WTC11 (cell line): Measurements from ENCODE around the gene FOXL1. TPM values are rescaled to one million over a fixed set of nuclear protein-coding genes. Genes with fewer than 3 reads are reported as not detected.

ENCODE experiments used
- ATAC-seq: fragments of 200-7000 bp; cut with Tn5 transposase; 2 replicates; pipeline ENCODE4 v1.10.0; 2021; ENCODE audit warnings: mild to moderate bottlenecking, moderate library complexity
- CTCF ChIA-PET: fragments of 300-600 bp; sonication (Branson Sonifier 250); formaldehyde crosslinking; loops from one replicate; lab custom pipeline; 2021; ENCODE audit warnings: antibody characterized with exemption; lab: Charles Lee
- POLR2A ChIA-PET: fragments of 350-600 bp; sonication (Branson Sonifier 250); formaldehyde crosslinking; loops from one replicate; lab custom pipeline; 2021; ENCODE audit warnings: antibody characterized with exemption; lab: Charles Lee
- DNase-seq: peaks from one replicate; pipeline ENCODE4 v3.0.0; 2021; ENCODE audit warnings: low spot score
- H3K27ac Mint-ChIP-seq: 2 replicates; pipeline ENCODE4 v1.8.0; 2021; ENCODE audit warnings: mixed read lengths
- H3K27me3 Mint-ChIP-seq: 2 replicates; pipeline ENCODE4 v1.8.0; 2021; ENCODE audit warnings: low read depth, mild to moderate bottlenecking, moderate library complexity, mixed read lengths
- H3K36me3 Mint-ChIP-seq: 2 replicates; pipeline ENCODE4 v1.8.0; 2021; ENCODE audit warnings: mixed read lengths
- H3K4me1 Mint-ChIP-seq: 2 replicates; pipeline ENCODE4 v1.8.0; 2022; ENCODE audit warnings: mixed read lengths
- H3K4me3 Mint-ChIP-seq: 2 replicates; pipeline ENCODE4 v1.8.0; 2021; ENCODE audit warnings: mild to moderate bottlenecking, moderate library complexity, mixed read lengths
- H3K9me3 Mint-ChIP-seq: 2 replicates; pipeline ENCODE4 v1.8.0; 2021; ENCODE audit warnings: mixed read lengths
- CREM ChIP-seq: sonication (generic); formaldehyde crosslinking; IDR thresholded peaks from 2 replicates; pipeline ENCODE4 v1.8.1; 2022; ENCODE audit warnings: mild to moderate bottlenecking, missing genetic modification reagents, moderate library complexity
- ELF4 ChIP-seq: sonication (generic); formaldehyde crosslinking; IDR thresholded peaks from 2 replicates; pipeline ENCODE4 v1.8.1; 2022; ENCODE audit warnings: low read depth, mild to moderate bottlenecking, moderate library complexity, missing genetic modification reagents
- ETV6 ChIP-seq: sonication (generic); formaldehyde crosslinking; IDR thresholded peaks from 2 replicates; pipeline ENCODE4 v1.8.1; 2022; ENCODE audit warnings: mild to moderate bottlenecking, missing genetic modification reagents
- MXD4 ChIP-seq: fragments of 250-450 bp; sonication (Bioruptor Pico); IDR thresholded peaks from 2 replicates; pipeline ENCODE4 v1.8.0; 2021; ENCODE audit warnings: mild to moderate bottlenecking, moderate library complexity, borderline replicate concordance
- NR2C2 ChIP-seq: sonication (generic); formaldehyde crosslinking; IDR thresholded peaks from 2 replicates; pipeline ENCODE4 v1.8.0; 2022; ENCODE audit warnings: mild to moderate bottlenecking, missing genetic modification reagents
- RELA ChIP-seq: sonication (generic); formaldehyde crosslinking; IDR thresholded peaks from 2 replicates; pipeline ENCODE4 v1.8.1; 2022; ENCODE audit warnings: missing genetic modification reagents, mild to moderate bottlenecking, borderline replicate concordance
- RORB ChIP-seq: fragments of 250-450 bp; sonication (Bioruptor Pico); IDR thresholded peaks from 2 replicates; pipeline ENCODE4 v1.9.0; 2021; ENCODE audit warnings: mild to moderate bottlenecking
- SMAD4 ChIP-seq: sonication (generic); formaldehyde crosslinking; IDR thresholded peaks from 2 replicates; pipeline ENCODE4 v1.8.0; 2022; ENCODE audit warnings: mild to moderate bottlenecking, missing genetic modification reagents
- SOX15 ChIP-seq: fragments of 250-450 bp; sonication (Bioruptor Pico); IDR thresholded peaks from 2 replicates; pipeline ENCODE4 v1.9.0; 2021; ENCODE audit warnings: mild to moderate bottlenecking
- SP1 ChIP-seq: sonication (generic); formaldehyde crosslinking; conservative IDR thresholded peaks from 2 replicates; pipeline ENCODE4 v1.8.1; 2022; ENCODE audit warnings: missing genetic modification reagents
- TEAD4 ChIP-seq: sonication (generic); formaldehyde crosslinking; IDR thresholded peaks from 2 replicates; pipeline ENCODE4 v1.8.0; 2022; ENCODE audit warnings: mild to moderate bottlenecking, missing genetic modification reagents
- ZNF416 ChIP-seq: fragments of 250-450 bp; sonication (Bioruptor Pico); IDR thresholded peaks from 2 replicates; pipeline ENCODE4 v1.9.0; 2021; ENCODE audit warnings: mild to moderate bottlenecking, inconsistent platforms
- ZNF671 ChIP-seq: fragments of 250-450 bp; sonication (Bioruptor Pico); IDR thresholded peaks from 2 replicates; pipeline ENCODE4 v1.8.0; 2021; ENCODE audit warnings: mild to moderate bottlenecking
- total RNA-seq: library from RNA; stranded (reverse); gene quantifications from 3 replicates; pipeline ENCODE4 v1.2.3, GENCODE V29; 2021
- TF ChIP-seq, protein P1 (sequence below): fragments of 250-450 bp; sonication (Bioruptor Pico); IDR thresholded peaks from 2 replicates; pipeline ENCODE4 v1.9.0; 2021; ENCODE audit warnings: moderate library complexity, mild to moderate bottlenecking, inconsistent platforms, borderline replicate concordance
- TF ChIP-seq, protein P2 (sequence below): fragments of 250-450 bp; sonication (Bioruptor Pico); IDR thresholded peaks from 2 replicates; pipeline ENCODE4 v1.9.0; 2021; ENCODE audit warnings: mild to moderate bottlenecking, borderline replicate concordance
- TF ChIP-seq, protein P3 (sequence below): sonication (generic); formaldehyde crosslinking; IDR thresholded peaks from 2 replicates; pipeline ENCODE4 v1.8.0; 2022; ENCODE audit warnings: missing genetic modification reagents
- TF ChIP-seq, protein P4 (sequence below): fragments of 250-450 bp; sonication (Bioruptor Pico); IDR thresholded peaks from 2 replicates; pipeline ENCODE4 v1.9.0; 2021; ENCODE audit warnings: mild to moderate bottlenecking
- TF ChIP-seq, protein P5 (sequence below): sonication (generic); formaldehyde crosslinking; IDR thresholded peaks from 2 replicates; pipeline ENCODE4 v1.8.0; 2023; ENCODE audit warnings: missing genetic modification reagents
- TF ChIP-seq, protein P6 (sequence below): fragments of 250-450 bp; sonication (Bioruptor Pico); conservative IDR thresholded peaks from 2 replicates; pipeline ENCODE4 v1.9.0; 2021; ENCODE audit warnings: mild to moderate bottlenecking

FOXL1 gene
- total RNA-seq, 1 experiment from 2014 or later: 0.33 TPM

DNA sequence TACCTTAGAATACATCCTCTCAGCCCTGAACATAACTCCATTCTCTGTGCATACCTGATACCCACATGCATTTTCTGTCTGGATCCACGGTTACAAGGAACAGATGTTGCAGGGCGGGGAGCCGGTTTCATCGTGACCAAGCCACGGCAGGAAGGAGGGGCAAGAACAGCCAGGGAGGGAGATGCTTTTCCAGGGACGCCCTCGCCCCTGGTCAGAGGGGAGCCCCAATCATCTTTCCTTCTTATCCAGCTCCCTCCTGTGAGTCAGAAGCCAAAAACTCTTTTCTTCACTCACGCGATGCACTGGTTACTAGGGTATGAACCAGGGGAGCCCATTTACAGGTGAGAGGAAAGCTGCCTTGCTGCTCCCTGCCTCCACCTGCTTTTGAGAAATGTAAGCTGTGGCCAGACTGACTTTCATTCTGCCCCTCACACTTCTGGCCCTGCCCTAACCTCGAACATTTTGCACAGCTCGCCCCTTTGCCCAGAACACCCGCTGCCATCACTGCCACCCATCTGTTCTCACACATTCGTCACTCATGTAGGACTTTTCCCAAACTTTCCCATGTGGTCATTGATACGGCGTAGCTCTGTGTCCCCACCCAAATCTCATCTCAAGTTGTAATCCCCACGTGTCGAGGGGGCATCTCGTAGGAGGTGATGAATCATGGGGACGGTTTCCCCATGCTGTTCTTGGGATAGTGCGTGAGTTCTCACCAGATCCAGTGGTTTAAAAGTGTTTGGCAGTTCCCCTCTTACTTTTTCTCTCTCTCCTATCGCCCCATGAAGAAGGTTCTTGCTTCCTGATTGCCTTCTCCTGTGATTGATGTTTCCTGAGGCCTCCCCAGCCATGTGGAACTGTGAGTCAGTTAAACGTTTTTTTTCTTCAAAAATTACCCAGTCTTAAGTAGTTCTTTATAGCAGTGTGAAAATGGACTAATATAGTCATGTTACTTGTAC is 20.5 kb downstream of the FOXL1 start:
- TF ChIP-seq SOX15 (CRISPR knock-in tag): no peak
- TF ChIP-seq, protein P1, sequence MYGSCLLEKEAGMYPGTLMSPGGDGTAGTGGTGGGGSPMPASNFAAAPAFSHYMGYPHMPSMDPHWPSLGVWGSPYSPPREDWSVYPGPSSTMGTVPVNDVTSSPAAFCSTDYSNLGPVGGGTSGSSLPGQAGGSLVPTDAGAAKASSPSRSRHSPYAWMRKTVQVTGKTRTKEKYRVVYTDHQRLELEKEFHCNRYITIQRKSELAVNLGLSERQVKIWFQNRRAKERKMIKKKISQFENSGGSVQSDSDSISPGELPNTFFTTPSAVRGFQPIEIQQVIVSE: no peak
- TF ChIP-seq, protein P2, sequence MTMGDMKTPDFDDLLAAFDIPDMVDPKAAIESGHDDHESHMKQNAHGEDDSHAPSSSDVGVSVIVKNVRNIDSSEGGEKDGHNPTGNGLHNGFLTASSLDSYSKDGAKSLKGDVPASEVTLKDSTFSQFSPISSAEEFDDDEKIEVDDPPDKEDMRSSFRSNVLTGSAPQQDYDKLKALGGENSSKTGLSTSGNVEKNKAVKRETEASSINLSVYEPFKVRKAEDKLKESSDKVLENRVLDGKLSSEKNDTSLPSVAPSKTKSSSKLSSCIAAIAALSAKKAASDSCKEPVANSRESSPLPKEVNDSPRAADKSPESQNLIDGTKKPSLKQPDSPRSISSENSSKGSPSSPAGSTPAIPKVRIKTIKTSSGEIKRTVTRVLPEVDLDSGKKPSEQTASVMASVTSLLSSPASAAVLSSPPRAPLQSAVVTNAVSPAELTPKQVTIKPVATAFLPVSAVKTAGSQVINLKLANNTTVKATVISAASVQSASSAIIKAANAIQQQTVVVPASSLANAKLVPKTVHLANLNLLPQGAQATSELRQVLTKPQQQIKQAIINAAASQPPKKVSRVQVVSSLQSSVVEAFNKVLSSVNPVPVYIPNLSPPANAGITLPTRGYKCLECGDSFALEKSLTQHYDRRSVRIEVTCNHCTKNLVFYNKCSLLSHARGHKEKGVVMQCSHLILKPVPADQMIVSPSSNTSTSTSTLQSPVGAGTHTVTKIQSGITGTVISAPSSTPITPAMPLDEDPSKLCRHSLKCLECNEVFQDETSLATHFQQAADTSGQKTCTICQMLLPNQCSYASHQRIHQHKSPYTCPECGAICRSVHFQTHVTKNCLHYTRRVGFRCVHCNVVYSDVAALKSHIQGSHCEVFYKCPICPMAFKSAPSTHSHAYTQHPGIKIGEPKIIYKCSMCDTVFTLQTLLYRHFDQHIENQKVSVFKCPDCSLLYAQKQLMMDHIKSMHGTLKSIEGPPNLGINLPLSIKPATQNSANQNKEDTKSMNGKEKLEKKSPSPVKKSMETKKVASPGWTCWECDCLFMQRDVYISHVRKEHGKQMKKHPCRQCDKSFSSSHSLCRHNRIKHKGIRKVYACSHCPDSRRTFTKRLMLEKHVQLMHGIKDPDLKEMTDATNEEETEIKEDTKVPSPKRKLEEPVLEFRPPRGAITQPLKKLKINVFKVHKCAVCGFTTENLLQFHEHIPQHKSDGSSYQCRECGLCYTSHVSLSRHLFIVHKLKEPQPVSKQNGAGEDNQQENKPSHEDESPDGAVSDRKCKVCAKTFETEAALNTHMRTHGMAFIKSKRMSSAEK (CRISPR knock-in tag): no peak
- TF ChIP-seq, protein P3, sequence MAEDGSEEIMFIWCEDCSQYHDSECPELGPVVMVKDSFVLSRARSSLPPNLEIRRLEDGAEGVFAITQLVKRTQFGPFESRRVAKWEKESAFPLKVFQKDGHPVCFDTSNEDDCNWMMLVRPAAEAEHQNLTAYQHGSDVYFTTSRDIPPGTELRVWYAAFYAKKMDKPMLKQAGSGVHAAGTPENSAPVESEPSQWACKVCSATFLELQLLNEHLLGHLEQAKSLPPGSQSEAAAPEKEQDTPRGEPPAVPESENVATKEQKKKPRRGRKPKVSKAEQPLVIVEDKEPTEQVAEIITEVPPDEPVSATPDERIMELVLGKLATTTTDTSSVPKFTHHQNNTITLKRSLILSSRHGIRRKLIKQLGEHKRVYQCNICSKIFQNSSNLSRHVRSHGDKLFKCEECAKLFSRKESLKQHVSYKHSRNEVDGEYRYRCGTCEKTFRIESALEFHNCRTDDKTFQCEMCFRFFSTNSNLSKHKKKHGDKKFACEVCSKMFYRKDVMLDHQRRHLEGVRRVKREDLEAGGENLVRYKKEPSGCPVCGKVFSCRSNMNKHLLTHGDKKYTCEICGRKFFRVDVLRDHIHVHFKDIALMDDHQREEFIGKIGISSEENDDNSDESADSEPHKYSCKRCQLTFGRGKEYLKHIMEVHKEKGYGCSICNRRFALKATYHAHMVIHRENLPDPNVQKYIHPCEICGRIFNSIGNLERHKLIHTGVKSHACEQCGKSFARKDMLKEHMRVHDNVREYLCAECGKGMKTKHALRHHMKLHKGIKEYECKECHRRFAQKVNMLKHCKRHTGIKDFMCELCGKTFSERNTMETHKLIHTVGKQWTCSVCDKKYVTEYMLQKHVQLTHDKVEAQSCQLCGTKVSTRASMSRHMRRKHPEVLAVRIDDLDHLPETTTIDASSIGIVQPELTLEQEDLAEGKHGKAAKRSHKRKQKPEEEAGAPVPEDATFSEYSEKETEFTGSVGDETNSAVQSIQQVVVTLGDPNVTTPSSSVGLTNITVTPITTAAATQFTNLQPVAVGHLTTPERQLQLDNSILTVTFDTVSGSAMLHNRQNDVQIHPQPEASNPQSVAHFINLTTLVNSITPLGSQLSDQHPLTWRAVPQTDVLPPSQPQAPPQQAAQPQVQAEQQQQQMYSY: no peak
- no peak for TF ChIP-seq ZNF416 (CRISPR knock-in tag)
- TF ChIP-seq, protein P4, sequence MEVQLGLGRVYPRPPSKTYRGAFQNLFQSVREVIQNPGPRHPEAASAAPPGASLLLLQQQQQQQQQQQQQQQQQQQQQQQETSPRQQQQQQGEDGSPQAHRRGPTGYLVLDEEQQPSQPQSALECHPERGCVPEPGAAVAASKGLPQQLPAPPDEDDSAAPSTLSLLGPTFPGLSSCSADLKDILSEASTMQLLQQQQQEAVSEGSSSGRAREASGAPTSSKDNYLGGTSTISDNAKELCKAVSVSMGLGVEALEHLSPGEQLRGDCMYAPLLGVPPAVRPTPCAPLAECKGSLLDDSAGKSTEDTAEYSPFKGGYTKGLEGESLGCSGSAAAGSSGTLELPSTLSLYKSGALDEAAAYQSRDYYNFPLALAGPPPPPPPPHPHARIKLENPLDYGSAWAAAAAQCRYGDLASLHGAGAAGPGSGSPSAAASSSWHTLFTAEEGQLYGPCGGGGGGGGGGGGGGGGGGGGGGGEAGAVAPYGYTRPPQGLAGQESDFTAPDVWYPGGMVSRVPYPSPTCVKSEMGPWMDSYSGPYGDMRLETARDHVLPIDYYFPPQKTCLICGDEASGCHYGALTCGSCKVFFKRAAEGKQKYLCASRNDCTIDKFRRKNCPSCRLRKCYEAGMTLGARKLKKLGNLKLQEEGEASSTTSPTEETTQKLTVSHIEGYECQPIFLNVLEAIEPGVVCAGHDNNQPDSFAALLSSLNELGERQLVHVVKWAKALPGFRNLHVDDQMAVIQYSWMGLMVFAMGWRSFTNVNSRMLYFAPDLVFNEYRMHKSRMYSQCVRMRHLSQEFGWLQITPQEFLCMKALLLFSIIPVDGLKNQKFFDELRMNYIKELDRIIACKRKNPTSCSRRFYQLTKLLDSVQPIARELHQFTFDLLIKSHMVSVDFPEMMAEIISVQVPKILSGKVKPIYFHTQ (CRISPR knock-in tag): no peak
- TF ChIP-seq RORB (CRISPR knock-in tag): no peak
- no peak for TF ChIP-seq MXD4
- no peak for TF ChIP-seq SMAD4
- no peak for TF ChIP-seq TEAD4
- TF ChIP-seq RELA (CRISPR knock-in tag): no peak
- TF ChIP-seq ELF4: no peak
- ATAC-seq: no peak
- ChIA-PET POLR2A (no interaction called here), CTCF (no interaction called here)
- Mint-ChIP-seq H3K9me3 (peaks cover 4% of the 10 kb centered on the region), H3K4me1 (no peaks in the 10 kb centered on the region), H3K27me3 (peaks cover 3% of the 10 kb centered on the region; the same call in 1 of the 2 replicates), H3K27ac (no peak overlapping the region), H3K36me3 (no peaks in the 10 kb centered on the region), H3K4me3 (no peak overlapping the region)
- no peak for DNase-seq

DNA sequence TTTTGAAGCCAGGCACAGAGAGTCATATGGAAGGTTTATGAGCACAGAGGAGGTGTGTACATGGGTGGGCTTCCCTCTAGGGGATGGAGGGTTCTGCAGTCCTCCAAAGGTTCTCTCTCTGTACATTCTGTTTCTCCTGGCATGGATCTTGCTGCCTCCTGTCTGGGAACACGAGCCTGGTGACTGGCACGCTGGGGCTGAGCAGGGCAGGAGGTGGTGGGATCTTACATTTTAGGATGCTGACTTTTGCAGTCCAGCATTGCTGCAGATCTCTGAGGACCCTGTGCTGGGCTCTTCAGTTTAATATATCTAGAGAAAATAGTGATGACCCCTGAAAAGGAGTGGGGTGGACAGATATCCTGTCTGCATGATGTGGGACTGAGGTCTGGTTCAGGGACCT is 23.0 kb downstream of the FOXL1 start:
- no peaks in the 10 kb centered on the region for H3K4me1 Mint-ChIP-seq
- no peaks in the 10 kb centered on the region for H3K36me3 Mint-ChIP-seq
- ATAC-seq (no peak), DNase-seq (no peak)
- H3K27ac Mint-ChIP-seq: no peak overlapping the region
- no peak overlapping the region for H3K4me3 Mint-ChIP-seq
- H3K9me3 Mint-ChIP-seq: peaks cover 14% of the 10 kb centered on the region
- POLR2A ChIA-PET: no interaction called here
- H3K27me3 Mint-ChIP-seq: peaks cover 8% of the 10 kb centered on the region; the same call in 1 of the 2 replicates
- CTCF ChIA-PET: interaction anchor here (0.7 to 1.1 kb wide), 2 partner anchors 146 to 160 kb away, joined by 3 to 4 read pairs; no protein-coding TSS in a partner anchor
- TF ChIP-seq ETV6 (CRISPR knock-in tag) (no peak), SP1 (no peak), ZNF671 (CRISPR knock-in tag) (no peak), NR2C2 (CRISPR knock-in tag) (no peak), CREM (CRISPR knock-in tag) (no peak), SMAD4 (no peak)
- TF ChIP-seq, protein P5, sequence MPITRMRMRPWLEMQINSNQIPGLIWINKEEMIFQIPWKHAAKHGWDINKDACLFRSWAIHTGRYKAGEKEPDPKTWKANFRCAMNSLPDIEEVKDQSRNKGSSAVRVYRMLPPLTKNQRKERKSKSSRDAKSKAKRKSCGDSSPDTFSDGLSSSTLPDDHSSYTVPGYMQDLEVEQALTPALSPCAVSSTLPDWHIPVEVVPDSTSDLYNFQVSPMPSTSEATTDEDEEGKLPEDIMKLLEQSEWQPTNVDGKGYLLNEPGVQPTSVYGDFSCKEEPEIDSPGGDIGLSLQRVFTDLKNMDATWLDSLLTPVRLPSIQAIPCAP: no peak
- TF ChIP-seq, protein P6, sequence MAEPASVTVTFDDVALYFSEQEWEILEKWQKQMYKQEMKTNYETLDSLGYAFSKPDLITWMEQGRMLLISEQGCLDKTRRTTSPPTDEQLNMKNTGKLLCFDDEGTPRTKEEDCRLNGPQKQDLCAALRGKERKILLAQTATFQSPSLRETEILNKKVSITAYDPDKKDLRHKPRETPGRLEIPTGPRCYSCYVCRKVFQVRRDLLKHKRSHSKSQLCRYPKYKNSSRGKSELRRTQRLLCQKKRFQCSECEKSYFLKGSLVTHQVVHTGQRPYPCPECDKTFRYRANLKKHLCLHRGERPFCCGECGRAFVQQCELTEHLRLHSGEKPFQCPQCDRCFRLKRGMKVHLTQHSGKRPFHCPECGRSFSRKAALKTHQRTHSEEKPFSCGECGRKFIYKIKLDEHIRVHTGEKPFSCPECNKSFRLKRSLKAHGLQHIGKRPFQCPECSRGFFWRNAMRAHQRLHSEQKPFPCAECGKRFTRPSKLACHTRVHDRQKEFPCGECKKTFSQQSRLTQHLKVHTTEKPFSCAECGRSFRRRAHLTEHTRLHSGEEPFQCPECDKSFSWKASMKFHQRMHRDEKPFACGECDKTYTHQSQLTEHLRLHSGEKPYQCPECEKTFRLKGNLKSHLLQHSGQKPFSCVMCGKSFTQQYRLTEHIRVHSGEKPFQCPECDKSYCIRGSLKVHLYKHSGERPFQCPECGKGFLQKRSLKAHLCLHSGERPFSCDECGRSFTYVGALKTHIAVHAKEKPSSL (CRISPR knock-in tag): no peak
